Lower lobe of right lung (tissue), 2 donors: ENCODE data around the gene TMCC2. TPM values are rescaled to one million over a fixed set of nuclear protein-coding genes. Genes with fewer than 3 reads are reported as not detected.

Source experiments
- ATAC-seq, 2 donors: fragments of 200-7000 bp; cut with Tn5 transposase; one replicate each; pipeline ENCODE4 v1.9.1; 2020 to 2022; ENCODE audit warnings: mild to moderate bottlenecking in 2 of 2, moderate library complexity in 2 of 2
- DNase-seq: peaks from one replicate; pipeline ENCODE4 v3.0.0-alpha.2; 2020
- H3K27ac ChIP-seq: fragments of 200-600 bp; one replicate; pipeline ENCODE4 v1.8.0; 2022
- H3K27me3 ChIP-seq: fragments of 200-600 bp; one replicate; pipeline ENCODE4 v1.8.0; 2022; ENCODE audit warnings: low read depth
- H3K36me3 ChIP-seq: fragments of 200-600 bp; one replicate; pipeline ENCODE4 v1.8.0; 2022; ENCODE audit warnings: mild to moderate bottlenecking
- H3K4me1 ChIP-seq: fragments of 200-600 bp; one replicate; pipeline ENCODE4 v1.8.0; 2022
- H3K4me3 ChIP-seq: fragments of 200-600 bp; one replicate; pipeline ENCODE4 v1.8.0; 2022; ENCODE audit warnings: mild to moderate bottlenecking
- H3K9me3 ChIP-seq: fragments of 200-600 bp; one replicate; pipeline ENCODE4 v1.8.0; 2022
- intact Hi-C: fragments of 100-400 bp; cut with DNase I; formaldehyde crosslinking; loops from one replicate; pipeline ENCODE4 v1.11.0; 2022
- total RNA-seq: library from RNA; stranded (reverse); fragmentation: NEBNext Ultra II Directional; extraction: Animal tissue kit (Norgen Biotek cat#: 25700); gene quantifications from one replicate; pipeline ENCODE4 v1.2.1, GENCODE V29; 2021
- TF ChIP-seq, protein P1 (sequence below): fragments of 200-600 bp; IDR thresholded peaks from one replicate; pipeline ENCODE4 v1.8.0; 2022; ENCODE audit warnings: antibody characterized with exemption, mild to moderate bottlenecking
- donor health status: DM: no; HTN: yes; CAD: no; lungs with severe emphysema.

Gene TMCC2
- total RNA-seq, 1 donor from 2014 or later, result 3.0 TPM

DNA sequence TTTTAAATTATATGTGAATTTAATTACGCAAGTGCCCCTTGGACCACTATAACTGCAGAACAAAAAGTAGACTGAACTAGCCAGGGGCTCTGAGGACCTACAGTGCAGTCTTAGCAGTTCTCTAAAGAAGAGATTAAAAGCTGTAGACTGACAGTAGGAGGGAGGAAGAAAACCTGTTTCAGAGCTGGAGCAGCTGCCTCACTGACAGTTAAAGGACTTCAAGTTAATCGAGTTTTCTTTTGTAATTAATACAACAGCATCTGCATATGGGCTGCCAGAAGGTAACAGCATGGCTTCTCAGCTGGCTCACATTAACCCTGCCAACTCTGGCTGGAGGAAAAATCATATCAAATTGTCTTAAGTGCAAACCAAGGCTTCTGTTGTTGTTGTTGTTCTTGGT is 36.1 kb upstream of the TMCC2 start:
- Histone ChIP-seq H3K4me1 (peaks cover 32% of the 10 kb centered on the region), H3K27me3 (no peaks in the 10 kb centered on the region), H3K27ac (no peak overlapping the region), H3K4me3 (no peak overlapping the region), H3K9me3 (no peaks in the 10 kb centered on the region), H3K36me3 (peaks cover 5% of the 10 kb centered on the region)
- no peak for DNase-seq
- intact Hi-C loops, result no loop called here
- TF ChIP-seq, protein P1, sequence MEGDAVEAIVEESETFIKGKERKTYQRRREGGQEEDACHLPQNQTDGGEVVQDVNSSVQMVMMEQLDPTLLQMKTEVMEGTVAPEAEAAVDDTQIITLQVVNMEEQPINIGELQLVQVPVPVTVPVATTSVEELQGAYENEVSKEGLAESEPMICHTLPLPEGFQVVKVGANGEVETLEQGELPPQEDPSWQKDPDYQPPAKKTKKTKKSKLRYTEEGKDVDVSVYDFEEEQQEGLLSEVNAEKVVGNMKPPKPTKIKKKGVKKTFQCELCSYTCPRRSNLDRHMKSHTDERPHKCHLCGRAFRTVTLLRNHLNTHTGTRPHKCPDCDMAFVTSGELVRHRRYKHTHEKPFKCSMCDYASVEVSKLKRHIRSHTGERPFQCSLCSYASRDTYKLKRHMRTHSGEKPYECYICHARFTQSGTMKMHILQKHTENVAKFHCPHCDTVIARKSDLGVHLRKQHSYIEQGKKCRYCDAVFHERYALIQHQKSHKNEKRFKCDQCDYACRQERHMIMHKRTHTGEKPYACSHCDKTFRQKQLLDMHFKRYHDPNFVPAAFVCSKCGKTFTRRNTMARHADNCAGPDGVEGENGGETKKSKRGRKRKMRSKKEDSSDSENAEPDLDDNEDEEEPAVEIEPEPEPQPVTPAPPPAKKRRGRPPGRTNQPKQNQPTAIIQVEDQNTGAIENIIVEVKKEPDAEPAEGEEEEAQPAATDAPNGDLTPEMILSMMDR, result no peak
- no peak for ATAC-seq

DNA sequence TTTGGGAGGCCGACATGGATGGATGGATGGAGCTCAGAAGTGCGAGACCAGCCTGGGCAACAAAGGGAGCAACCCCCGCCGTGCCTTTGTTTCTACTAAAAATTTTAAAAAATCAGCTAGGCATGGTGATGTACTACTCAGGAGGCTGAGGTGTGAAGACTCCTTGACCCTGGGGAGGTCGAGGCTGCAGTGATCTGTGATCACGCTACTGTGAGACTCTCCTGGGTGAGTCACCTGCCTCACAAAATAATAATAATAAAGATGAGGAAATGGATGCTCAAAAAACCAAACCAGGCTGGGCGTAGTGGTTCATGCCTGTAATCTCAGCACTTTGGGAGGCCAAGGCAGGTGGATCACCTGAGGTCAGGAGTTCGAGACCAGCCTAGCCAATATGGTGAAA is 35.5 kb upstream of the TMCC2 start:
- H3K9me3 ChIP-seq, result no peaks in the 10 kb centered on the region
- H3K27me3 ChIP-seq, result no peaks in the 10 kb centered on the region
- no peak overlapping the region for H3K4me3 ChIP-seq
- peaks cover 26% of the 10 kb centered on the region for H3K4me1 ChIP-seq
- intact Hi-C loops, result no loop called here
- TF ChIP-seq, protein P1, result no peak
- ATAC-seq (no peak), DNase-seq (no peak)
- H3K36me3 ChIP-seq, result peaks cover 4% of the 10 kb centered on the region
- no peak overlapping the region for H3K27ac ChIP-seq

DNA sequence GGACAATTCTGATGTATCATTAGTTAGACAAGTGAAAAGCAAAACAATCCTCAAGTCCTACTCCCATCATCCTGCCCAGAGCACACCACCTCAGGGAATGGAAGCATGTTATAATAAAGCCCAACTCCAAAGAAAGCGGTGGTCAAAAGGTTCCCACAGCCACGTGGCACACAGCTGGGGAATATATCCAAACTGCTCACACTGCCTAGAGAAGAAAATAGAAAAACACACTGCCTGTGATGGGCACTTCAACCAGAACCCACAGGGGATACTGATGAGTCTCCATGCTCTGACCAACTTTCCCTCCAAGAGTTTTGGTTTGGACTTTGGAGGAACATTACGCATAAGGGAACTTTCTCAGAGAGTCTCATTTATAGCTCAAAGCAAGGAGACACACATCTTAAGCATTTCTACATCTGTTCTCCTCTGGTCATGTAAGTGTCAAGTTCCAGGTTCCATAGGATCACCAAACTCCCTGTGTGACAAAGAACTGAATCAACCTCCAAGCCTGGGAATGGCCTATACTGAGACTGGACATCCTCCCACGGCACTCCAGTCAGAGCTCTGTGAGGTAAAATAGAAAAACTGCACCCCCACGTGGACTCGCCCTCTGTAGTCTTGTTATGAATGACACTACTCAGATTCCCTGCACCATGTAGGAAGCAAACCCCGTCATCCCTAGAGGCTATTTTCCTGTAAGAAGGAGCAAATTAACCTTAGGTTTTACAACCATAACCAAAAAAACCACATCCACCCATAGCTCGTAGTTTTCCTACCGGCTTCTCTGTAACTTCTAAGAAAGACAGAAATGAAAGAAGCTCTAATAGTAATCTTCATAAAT is 28.4 kb upstream of the TMCC2 start:
- intact Hi-C loops, result no loop called here
- no peak overlapping the region for H3K4me3 ChIP-seq
- H3K9me3 ChIP-seq, result no peaks in the 10 kb centered on the region
- TF ChIP-seq, protein P1, result no peak
- no peak for ATAC-seq
- DNase-seq, result no peak
- H3K27me3 ChIP-seq, result no peaks in the 10 kb centered on the region
- H3K27ac ChIP-seq, result no peak overlapping the region
- H3K36me3 ChIP-seq, result no peaks in the 10 kb centered on the region
- H3K4me1 ChIP-seq, result peaks cover under 1% of the 10 kb centered on the region

DNA sequence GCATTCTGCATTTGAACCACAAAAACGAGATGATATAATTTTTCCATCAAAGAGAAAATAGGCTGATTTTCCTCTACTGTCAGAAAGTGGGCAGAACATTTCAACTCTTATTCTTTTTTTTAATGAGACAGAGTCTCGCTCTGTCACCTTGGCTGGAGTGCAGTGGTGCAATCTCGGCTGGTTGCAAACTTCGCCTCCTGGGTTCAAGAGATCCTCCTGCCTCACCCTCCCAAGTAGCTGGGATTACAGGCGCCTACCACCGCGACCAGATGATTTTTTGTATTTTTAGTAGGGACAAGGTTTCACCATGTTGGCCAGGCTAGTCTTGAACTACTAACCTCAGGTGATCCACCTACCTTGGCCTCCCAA is 27.8 kb upstream of the TMCC2 start:
- DNase-seq (no peak), ATAC-seq (no peak)
- Histone ChIP-seq H3K27ac (no peak overlapping the region), H3K36me3 (no peaks in the 10 kb centered on the region), H3K27me3 (no peaks in the 10 kb centered on the region), H3K4me3 (no peak overlapping the region), H3K9me3 (no peaks in the 10 kb centered on the region), H3K4me1 (peaks cover 5% of the 10 kb centered on the region)
- intact Hi-C loops, result no loop called here
- TF ChIP-seq, protein P1, result no peak

DNA sequence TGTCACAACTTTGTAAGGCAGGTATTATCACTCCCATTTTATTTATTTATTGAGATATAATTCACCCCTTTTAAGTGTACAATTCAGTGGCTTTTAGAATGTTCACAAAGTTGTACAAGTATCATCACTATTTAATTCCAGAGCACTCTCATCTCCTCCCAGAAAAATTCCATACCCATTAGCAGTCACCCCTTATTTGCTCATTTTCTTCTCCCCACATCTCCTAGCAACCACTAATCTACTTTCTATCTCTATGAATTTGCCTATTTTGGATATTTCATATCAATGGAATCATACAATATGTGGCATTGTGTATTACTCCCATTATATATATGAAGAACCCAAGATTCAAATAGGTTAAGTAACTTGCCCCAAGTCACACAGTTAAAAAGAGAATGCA is 23.2 kb upstream of the TMCC2 start:
- Histone ChIP-seq H3K27ac (no peak overlapping the region), H3K36me3 (no peaks in the 10 kb centered on the region), H3K9me3 (no peaks in the 10 kb centered on the region), H3K27me3 (no peaks in the 10 kb centered on the region), H3K4me1 (peaks cover 6% of the 10 kb centered on the region), H3K4me3 (no peak overlapping the region)
- no peak for ATAC-seq
- intact Hi-C loops, result no loop called here
- no peak for DNase-seq
- TF ChIP-seq, protein P1, result no peak
